ENCODE measurements around the gene ARHGAP26.

- TF ChIP-seq CTCF (IDR thresholded peaks at IDR 0.05 in 2 of 3, conservative IDR thresholded peaks at IDR 0.05 in 1 of 3; ENCODE audit: borderline replicate concordance in 1 of 3, insufficient read depth in 1 of 3, low read depth in 2 of 3, low read length in 2 of 3), result no peak
- TF ChIP-seq ELF1 (IDR thresholded peaks at IDR 0.05; ENCODE audit: borderline replicate concordance, low read depth), result no peak
- no peak for TF ChIP-seq FOSL1 (IDR thresholded peaks at IDR 0.05; ENCODE audit: low read depth)
- TF ChIP-seq EZH2phosphoT487 (IDR thresholded peaks at IDR 0.05; ENCODE audit: borderline replicate concordance), result no peak
- no peak for TF ChIP-seq POLR2AphosphoS5 (IDR thresholded peaks at IDR 0.05; ENCODE audit: low read depth, low read length)
- TF ChIP-seq EZH2 (IDR thresholded peaks at IDR 0.05), result no peak
- no peak for TF ChIP-seq REST (IDR thresholded peaks at IDR 0.05; ENCODE audit: low read depth)
- no peak for TF ChIP-seq EGR1 (IDR thresholded peaks at IDR 0.05; ENCODE audit: low read depth)
- no peak for TF ChIP-seq POLR2A (IDR thresholded peaks at IDR 0.05; ENCODE audit: borderline replicate concordance, extremely low read depth, insufficient read depth, insufficient read length)
- no peak for TF ChIP-seq SP1 (IDR thresholded peaks at IDR 0.05; ENCODE audit: low read depth)
These were observed 457.1 kb downstream of the ARHGAP26 start for GRCh38 chr5:143227301-143227700.
